K562 (cell line): ENCODE results near the gene DNAJC6. TPM values are rescaled to one million over a fixed set of nuclear protein-coding genes. Genes with fewer than 3 reads are reported as not detected.

ENCODE experiments used
- FIP1L1 ChIP-seq: fragments of 200-400 bp; formaldehyde crosslinking; IDR thresholded peaks from 2 replicates; pipeline ENCODE4 v1.6.1; 2018; ENCODE audit warnings: mild to moderate bottlenecking, low read depth, low read length; ENCODE audit not compliant: poor library complexity, severe bottlenecking
- FOSL1 ChIP-seq: fragments of 200-800 bp; sonication (Bioruptor generic); conservative IDR thresholded peaks from 2 replicates; pipeline ENCODE4 v1.6.1; 2016; ENCODE audit warnings: missing genetic modification characterization, missing compliant biosample characterization
- FOXP1 ChIP-seq: sonication (generic); formaldehyde crosslinking; IDR thresholded peaks from 2 replicates; pipeline ENCODE4 v1.8.0; 2022; ENCODE audit warnings: mild to moderate bottlenecking, missing genetic modification reagents
- MEIS2 ChIP-seq: fragments of 450-650 bp; IDR thresholded peaks from 2 replicates; pipeline ENCODE4 v1.6.1; 2014; ENCODE audit warnings: mild to moderate bottlenecking; ENCODE audit not compliant: partially characterized antibody
- RBM39 ChIP-seq: fragments of 200-400 bp; formaldehyde crosslinking; optimal IDR thresholded peaks from 2 replicates; pipeline ENCODE3; 2018; ENCODE audit warnings: low read depth, low read length
- SMARCE1 ChIP-seq: fragments of 450-650 bp; IDR thresholded peaks from 2 replicates; pipeline ENCODE4 v1.7.1; 2016; ENCODE audit warnings: mild to moderate bottlenecking
- polyA plus RNA-seq, 8 experiments: library from polyadenylated mRNA; depleted of rRNA in 4 of 8; stranded (reverse) in 5 of 8; unstranded in 3 of 8; fragments of >200 nt; fragmentation: Nextera tagmentation in 2 of 8; fragmentation: Illumina TruSeq in 1 of 8; extraction: Ambion mirVana in 2 of 8; extraction: Trizol in 1 of 8; gene quantifications; 2 replicates each; pipeline versions ENCODE4 v1.2.1 to v1.2.3, GENCODE V29; 2011 to 2014; ENCODE audit warnings: inconsistent platforms in 1 of 8, missing spikeins in 1 of 8
- total RNA-seq, 7 experiments: library from RNA; depleted of rRNA in 6 of 7; stranded (reverse); fragments of >200 nt in 6 of 7; fragmentation: Illumina TruSeq in 2 of 7; extraction: Trizol in 2 of 7; gene quantifications; 2 replicates each; pipeline versions ENCODE4 v1.2.1 to v1.2.3, GENCODE V29; 2011 to 2021; ENCODE audit warnings: low replicate concordance in 1 of 7
- TF ChIP-seq, protein P1 (sequence below): fragments of 450-650 bp; IDR thresholded peaks from 2 replicates; pipeline ENCODE4 v1.6.1; 2018; ENCODE audit not compliant: partially characterized antibody
- TF ChIP-seq, protein P2 (sequence below): sonication (generic); formaldehyde crosslinking; IDR thresholded peaks from 2 replicates; pipeline ENCODE4 v1.8.0; 2022; ENCODE audit warnings: mild to moderate bottlenecking, missing genetic modification reagents
- TF ChIP-seq, protein P3 (sequence below), 2 experiments: fragments of 450-650 bp in 1 of 2; sonication (generic) in 1 of 2; formaldehyde crosslinking in 1 of 2; IDR thresholded peaks in 1 of 2; conservative IDR thresholded peaks in 1 of 2; 2 replicates each; pipeline versions ENCODE4 v1.6.1 to v1.8.1; 2016 to 2023; ENCODE audit warnings: mild to moderate bottlenecking in 2 of 2, moderate library complexity in 2 of 2, inconsistent platforms in 1 of 2, missing genetic modification reagents in 1 of 2

DNAJC6 gene
- total and polyA plus RNA-seq, 9 of the 15 experiments (the other 6 are each of a cell fraction or from before 2014, with no cell fraction given): 6.7 to 78.7 (median 28.0) TPM

DNA sequence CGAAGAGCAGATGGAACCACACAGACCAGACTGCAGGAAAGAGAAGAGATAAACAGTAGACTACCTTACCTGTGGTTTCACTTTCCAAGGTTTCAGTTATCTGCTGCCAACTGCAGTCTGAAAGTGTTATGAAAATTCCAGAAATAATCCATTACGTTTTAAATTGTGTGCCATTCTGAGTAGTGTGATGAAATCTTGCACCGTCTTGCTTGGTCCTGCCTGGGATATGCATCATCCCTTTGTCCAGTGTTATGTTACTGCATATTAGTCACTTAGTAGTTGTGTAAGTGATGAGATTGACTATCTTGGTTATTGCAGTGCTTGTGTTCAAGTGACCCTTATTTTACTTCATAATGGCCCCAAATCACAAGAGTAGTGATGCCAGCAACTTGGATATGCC is 33.9 kb downstream of the DNAJC6 start (continued):
- TF ChIP-seq RBM39: no peak
- no peak for TF ChIP-seq FIP1L1
- TF ChIP-seq, protein P1, sequence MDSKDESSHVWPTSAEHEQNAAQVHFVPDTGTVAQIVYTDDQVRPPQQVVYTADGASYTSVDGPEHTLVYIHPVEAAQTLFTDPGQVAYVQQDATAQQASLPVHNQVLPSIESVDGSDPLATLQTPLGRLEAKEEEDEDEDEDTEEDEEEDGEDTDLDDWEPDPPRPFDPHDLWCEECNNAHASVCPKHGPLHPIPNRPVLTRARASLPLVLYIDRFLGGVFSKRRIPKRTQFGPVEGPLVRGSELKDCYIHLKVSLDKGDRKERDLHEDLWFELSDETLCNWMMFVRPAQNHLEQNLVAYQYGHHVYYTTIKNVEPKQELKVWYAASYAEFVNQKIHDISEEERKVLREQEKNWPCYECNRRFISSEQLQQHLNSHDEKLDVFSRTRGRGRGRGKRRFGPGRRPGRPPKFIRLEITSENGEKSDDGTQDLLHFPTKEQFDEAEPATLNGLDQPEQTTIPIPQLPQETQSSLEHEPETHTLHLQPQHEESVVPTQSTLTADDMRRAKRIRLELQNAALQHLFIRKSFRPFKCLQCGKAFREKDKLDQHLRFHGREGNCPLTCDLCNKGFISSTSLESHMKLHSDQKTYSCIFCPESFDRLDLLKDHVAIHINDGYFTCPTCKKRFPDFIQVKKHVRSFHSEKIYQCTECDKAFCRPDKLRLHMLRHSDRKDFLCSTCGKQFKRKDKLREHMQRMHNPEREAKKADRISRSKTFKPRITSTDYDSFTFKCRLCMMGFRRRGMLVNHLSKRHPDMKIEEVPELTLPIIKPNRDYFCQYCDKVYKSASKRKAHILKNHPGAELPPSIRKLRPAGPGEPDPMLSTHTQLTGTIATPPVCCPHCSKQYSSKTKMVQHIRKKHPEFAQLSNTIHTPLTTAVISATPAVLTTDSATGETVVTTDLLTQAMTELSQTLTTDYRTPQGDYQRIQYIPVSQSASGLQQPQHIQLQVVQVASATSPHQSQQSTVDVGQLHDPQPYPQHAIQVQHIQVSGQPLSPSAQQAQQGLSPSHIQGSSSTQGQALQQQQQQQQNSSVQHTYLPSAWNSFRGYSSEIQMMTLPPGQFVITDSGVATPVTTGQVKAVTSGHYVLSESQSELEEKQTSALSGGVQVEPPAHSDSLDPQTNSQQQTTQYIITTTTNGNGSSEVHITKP: no peak
- no peak for TF ChIP-seq SMARCE1
- peak; percentile 57 for TF ChIP-seq FOSL1 (tag)
- peak; percentile 24 for TF ChIP-seq MEIS2
- TF ChIP-seq, protein P2, sequence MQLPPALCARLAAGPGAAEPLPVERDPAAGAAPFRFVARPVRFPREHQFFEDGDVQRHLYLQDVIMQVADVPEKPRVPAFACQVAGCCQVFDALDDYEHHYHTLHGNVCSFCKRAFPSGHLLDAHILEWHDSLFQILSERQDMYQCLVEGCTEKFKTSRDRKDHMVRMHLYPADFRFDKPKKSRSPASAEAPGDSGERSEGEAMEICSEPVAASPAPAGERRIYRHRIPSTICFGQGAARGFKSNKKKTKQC: no peak
- TF ChIP-seq, protein P3, sequence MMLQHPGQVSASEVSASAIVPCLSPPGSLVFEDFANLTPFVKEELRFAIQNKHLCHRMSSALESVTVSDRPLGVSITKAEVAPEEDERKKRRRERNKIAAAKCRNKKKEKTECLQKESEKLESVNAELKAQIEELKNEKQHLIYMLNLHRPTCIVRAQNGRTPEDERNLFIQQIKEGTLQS (IDR thresholded peaks at IDR 0.05): peak; percentile 73
- TF ChIP-seq, protein P3 (CRISPR knock-in tag; conservative IDR thresholded peaks at IDR 0.05): no peak
- TF ChIP-seq FOXP1 (CRISPR knock-in tag): no peak
